Glutamatergic neuron (in vitro differentiated cells): ENCODE measurements around the gene FAAP20. TPM values are rescaled to one million over a fixed set of nuclear protein-coding genes. Genes with fewer than 3 reads are reported as not detected.

ENCODE experiments used
- DNase-seq: peaks from one replicate; pipeline ENCODE4 v3.0.0; 2022
- H3K27ac Mint-ChIP-seq: one replicate; pipeline ENCODE4 v1.8.0; 2020; ENCODE audit warnings: mild to moderate bottlenecking, mixed read lengths, inconsistent platforms; ENCODE audit not compliant: unreplicated experiment
- H3K27me3 Mint-ChIP-seq: one replicate; pipeline ENCODE4 v1.8.0; 2020; ENCODE audit warnings: mild to moderate bottlenecking, moderate library complexity, mixed read lengths, inconsistent platforms; ENCODE audit not compliant: unreplicated experiment
- H3K36me3 Mint-ChIP-seq: one replicate; pipeline ENCODE4 v1.8.0; 2020; ENCODE audit warnings: mild to moderate bottlenecking, mixed read lengths, inconsistent platforms; ENCODE audit not compliant: unreplicated experiment
- H3K4me1 Mint-ChIP-seq: one replicate; pipeline ENCODE4 v1.8.0; 2020; ENCODE audit warnings: mild to moderate bottlenecking, low read depth, mixed read lengths, inconsistent platforms; ENCODE audit not compliant: unreplicated experiment
- H3K4me3 Mint-ChIP-seq: one replicate; pipeline ENCODE4 v1.8.0; 2020; ENCODE audit warnings: mild to moderate bottlenecking, mixed read lengths, inconsistent platforms; ENCODE audit not compliant: unreplicated experiment
- H3K9me3 Mint-ChIP-seq: one replicate; pipeline ENCODE4 v1.8.0; 2020; ENCODE audit warnings: mild to moderate bottlenecking, moderate library complexity, mixed read lengths, inconsistent platforms; ENCODE audit not compliant: unreplicated experiment
- CTCF ChIP-seq: fragments of 200-600 bp; sonication (generic); IDR thresholded peaks from one replicate; pipeline ENCODE4 v1.5.0; 2021; ENCODE audit not compliant: partially characterized antibody, unreplicated experiment
- total RNA-seq: library from RNA; stranded (reverse); fragmentation: NEBNext Ultra II Directional; extraction: Animal tissue kit (Norgen Biotek cat#: 25700); gene quantifications from one replicate; pipeline ENCODE4 v1.2.1, GENCODE V29; 2021; ENCODE audit not compliant: unreplicated experiment

FAAP20 gene
- total RNA-seq, 1 donor from 2014 or later: 111 TPM

- Mint-ChIP-seq H3K27me3 (peaks cover 40% of the 10 kb centered on the region), H3K36me3 (no peaks in the 10 kb centered on the region), H3K4me1 (peaks cover 30% of the 10 kb centered on the region), H3K27ac (peak overlapping the region; percentile 95), H3K4me3 (peak overlapping the region; percentile 99), H3K9me3 (peaks cover 45% of the 10 kb centered on the region)
- TF ChIP-seq CTCF: no peak
- DNase-seq: peak; percentile 51
Measured at GRCh38 chr1:2230781-2231531, 36.4 kb upstream of the FAAP20 start.

- Mint-ChIP-seq H3K27ac (peak overlapping the region; percentile 95), H3K27me3 (peaks cover 37% of the 10 kb centered on the region), H3K36me3 (no peaks in the 10 kb centered on the region), H3K9me3 (peaks cover 45% of the 10 kb centered on the region), H3K4me3 (peak overlapping the region; percentile 99), H3K4me1 (peaks cover 23% of the 10 kb centered on the region)
- TF ChIP-seq CTCF: no peak
- no peak for DNase-seq
Measured at GRCh38 chr1:2229911-2230731, 35.5 kb upstream of the FAAP20 start.

- Mint-ChIP-seq H3K27ac (peak overlapping the region; percentile 91), H3K9me3 (peaks cover 41% of the 10 kb centered on the region), H3K27me3 (peaks cover 34% of the 10 kb centered on the region), H3K36me3 (no peaks in the 10 kb centered on the region), H3K4me1 (peaks cover 18% of the 10 kb centered on the region), H3K4me3 (peak overlapping the region; percentile 99)
- TF ChIP-seq CTCF: peak; percentile 13
- DNase-seq: no peak
Measured at GRCh38 chr1:2229037-2229864, 34.7 kb upstream of the FAAP20 start.

GRCh38 chr1:2228694-2229036, 34.1 kb upstream of the FAAP20 start:
- H3K36me3 Mint-ChIP-seq: no peaks in the 10 kb centered on the region
- H3K27ac Mint-ChIP-seq: peak overlapping the region; percentile 91
- no peak for DNase-seq
- H3K9me3 Mint-ChIP-seq: peaks cover 36% of the 10 kb centered on the region
- peak overlapping the region; percentile 99 for H3K4me3 Mint-ChIP-seq
- peaks cover 32% of the 10 kb centered on the region for H3K27me3 Mint-ChIP-seq
- peaks cover 15% of the 10 kb centered on the region for H3K4me1 Mint-ChIP-seq
- no peak for TF ChIP-seq CTCF
